Adipose tissue (tissue), 3 donors: ENCODE data around the gene SPIN2A. TPM values are rescaled to one million over a fixed set of nuclear protein-coding genes. Genes with fewer than 3 reads are reported as not detected.
"Not testable (repeated sequence)": the region's sequence is repeated elsewhere in the genome, so short reads cannot be mapped to it uniquely, and the experiment has no call there.

Experiments used
- H3K27ac ChIP-seq: one replicate; pipeline ENCODE4 v1.5.1; 2013; ENCODE audit warnings: low read depth, low read length
- WGBS, 3 donors: extraction: QIAGEN DNeasy Blood & Tissue Kit; methylation state at CpG; one replicate each; pipeline ENCODE4 v1.1.7; 2013; 5-methylcytosine and 5-hydroxymethylcytosine counted together
- polyA plus RNA-seq, 3 donors: library from polyadenylated mRNA; stranded (reverse); fragments of 200-250 nt; gene quantifications; one replicate each; pipeline ENCODE4 v1.2.3, GENCODE V29; 2013
- donor health status: healthy with polysubstance abuse.
- donor health status: Bipolar disorder and iron deficiency.
- donor health status: healthy.

SPIN2A gene
- polyA plus RNA-seq = under 1 TPM; 0.20 to 0.48 (median 0.45) TPM

DNA sequence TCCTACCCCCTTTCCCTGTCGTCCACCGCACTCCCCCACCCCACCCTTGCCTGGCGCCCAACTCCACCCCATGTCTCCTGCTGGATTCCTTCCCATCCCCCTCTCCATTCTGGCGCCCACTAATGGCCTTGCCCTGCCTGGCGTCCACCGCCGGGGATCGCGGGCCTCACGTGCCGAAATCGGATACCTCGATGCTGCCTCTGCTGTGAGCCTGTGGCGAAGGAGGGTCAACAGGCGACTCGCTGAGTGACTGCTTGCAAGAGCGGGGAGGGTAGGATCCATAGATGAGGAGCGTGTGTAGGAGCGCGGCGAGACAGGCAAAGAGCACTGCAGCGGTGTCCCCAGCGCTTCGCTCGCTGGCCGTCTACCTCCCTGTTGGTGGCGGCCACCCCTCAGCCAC, at the start of gene SPIN2A:
Gene SPIN2A, minus strand, starts transcription at position 325 of the 400 bp plus-strand sequence. CDS start 800 bp downstream, outside the sequence.
- WGBS, 3 donors = 24 to 61% (median 49%) methylated on average over 14 to 27 of the region's 27 CpGs
- not testable (repeated sequence) for H3K27ac ChIP-seq

DNA sequence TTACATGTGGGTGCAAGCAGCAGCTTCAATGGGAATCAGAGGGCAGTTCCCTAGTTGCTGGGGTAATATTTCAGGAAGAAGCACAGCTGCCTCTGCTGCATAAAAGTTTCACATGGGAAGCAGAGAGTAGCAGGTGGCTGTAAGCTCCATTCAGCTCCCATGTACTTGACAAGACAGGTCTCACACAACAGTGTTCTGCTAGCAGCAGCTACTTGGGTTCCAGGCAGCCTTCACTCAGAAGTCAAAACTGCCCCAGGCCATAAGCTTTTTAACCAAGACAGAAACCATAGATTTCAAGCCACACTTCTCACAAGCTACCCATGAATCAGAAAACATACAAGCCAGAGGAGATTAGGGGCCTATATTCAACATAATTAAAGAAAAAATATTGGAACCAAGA, 41.4 kb upstream of the SPIN2A start:
- H3K27ac ChIP-seq = no peak overlapping the region

DNA sequence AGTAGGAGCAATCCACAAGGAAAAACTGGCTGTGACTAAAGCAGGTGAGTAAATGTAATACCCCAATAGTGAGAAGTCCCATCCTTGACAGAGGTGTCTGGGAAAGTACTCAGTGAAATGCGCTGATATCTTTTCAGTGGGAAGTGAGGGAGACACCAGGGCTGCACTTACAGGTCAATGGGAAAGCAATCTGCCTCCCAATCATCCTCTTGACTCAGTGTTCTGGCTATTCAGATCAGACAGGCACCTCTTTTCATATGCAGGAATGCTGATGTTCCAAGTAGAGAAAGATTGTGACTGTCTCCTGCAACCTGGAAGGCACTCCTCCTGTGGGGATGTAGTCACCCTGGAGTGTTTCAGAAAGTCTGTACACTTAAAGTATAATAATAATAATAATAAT, 39.9 kb upstream of the SPIN2A start:
- H3K27ac ChIP-seq = no peak overlapping the region
- WGBS, 3 donors = 56 to 80% (median 62%) methylated on average over 1 of the region's 1 CpG

DNA sequence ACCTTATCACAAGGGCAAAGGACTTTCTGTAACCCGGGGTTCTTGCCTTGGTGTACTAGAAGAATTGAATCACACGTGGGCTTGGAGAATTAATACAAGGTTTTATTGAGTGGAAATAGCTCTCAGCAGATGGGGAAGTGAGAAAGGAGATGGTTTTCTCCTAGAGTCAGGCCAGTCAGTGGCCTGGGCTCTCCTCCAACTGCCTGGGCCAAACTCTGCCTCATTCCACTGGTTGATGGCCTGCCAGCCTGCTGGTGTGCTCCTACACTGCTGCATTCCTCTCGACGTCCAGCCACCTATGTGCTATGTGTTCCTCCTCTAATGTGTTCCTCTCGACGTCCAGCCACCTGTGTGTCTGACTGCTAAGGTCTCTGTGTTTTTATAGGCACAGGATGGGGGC, 35.3 kb upstream of the SPIN2A start:
- no peak overlapping the region for H3K27ac ChIP-seq
- 52 to 84% (median 80%) methylated on average over 6 of the region's 6 CpGs for WGBS, 3 donors

DNA sequence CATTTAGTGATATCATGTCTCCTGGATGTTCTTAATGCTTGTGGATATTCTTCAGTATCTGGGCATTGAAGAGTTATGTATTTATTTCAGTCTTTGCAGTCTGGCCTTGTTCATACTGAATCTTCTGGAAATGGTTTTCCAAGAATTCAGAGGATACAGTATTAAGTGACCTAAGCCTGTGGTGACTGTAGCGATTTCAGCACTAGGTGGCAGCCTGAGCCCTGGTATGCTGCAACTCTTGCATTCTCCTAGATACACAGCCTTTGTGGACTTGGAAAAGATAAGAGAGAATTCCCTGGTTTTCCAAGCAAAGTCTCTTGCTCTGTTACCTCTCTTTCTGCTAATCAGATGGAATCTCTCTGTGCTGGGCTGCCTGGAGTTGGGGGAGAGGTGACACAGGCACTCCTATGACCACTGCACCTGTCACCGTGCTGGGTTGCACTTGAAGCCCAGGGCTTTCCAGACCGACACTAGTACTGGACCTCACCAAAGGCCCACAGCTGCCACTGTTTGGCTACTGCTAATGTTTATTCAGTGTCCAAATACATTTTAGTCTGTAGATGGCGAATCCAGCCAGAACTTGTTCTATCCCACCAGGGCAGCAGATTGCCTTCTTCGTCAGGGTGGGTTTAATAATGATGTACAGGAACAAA, 19.3 kb upstream of the SPIN2A start:
- WGBS, 3 donors = 62 to 87% (median 63%) methylated on average over 5 of the region's 5 CpGs

DNA sequence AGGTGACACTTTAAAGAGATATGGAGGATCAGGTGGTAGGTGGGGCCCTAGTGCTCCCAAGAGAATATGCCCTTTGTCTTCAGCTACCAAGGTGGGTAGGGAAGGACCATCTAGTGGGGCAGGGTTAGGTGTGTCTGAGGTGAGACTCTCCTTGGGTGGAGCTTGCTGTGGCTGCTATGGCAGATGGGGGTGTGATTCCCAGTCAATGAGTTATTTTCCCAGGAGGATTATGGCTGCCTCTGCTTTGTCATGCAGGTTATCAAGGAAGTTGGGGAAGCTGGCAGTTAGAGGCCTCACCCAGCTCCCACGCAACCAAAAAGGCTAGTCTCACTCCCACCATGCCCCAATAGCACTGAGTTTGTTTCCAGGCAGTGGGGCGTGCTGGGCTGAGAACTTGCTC, 18.0 kb upstream of the SPIN2A start:
- 58 to 96% (median 77%) methylated on average over 2 of the region's 2 CpGs for WGBS, 3 donors
- no peak overlapping the region for H3K27ac ChIP-seq

More for the DNA sequence above, 19.3 kb upstream of the SPIN2A start:
- H3K27ac ChIP-seq = no peak overlapping the region

DNA sequence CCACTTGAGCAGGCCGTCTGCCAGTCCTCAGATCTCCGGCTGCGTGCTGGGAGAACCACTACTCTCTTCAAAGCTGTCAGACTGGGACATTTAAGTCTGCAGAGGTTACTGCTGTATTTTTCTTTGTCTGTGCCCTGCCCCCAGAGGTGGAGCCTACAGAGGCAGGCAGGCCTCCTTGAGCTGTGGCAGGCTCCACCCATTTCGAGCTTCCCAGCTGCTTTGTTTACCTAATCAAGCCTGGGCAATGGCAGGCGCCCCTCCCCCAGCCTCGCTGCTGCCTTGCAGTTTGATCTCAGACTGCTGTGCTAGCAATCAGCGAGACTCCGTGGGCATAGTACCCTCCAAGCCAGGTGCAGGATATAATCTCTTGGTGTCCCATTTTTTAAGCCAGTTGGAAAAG, 15.0 kb upstream of the SPIN2A start:
- 81 to 96% (median 83%) methylated on average over 7 to 8 of the region's 8 CpGs for WGBS, 3 donors
- not testable (repeated sequence) for H3K27ac ChIP-seq

DNA sequence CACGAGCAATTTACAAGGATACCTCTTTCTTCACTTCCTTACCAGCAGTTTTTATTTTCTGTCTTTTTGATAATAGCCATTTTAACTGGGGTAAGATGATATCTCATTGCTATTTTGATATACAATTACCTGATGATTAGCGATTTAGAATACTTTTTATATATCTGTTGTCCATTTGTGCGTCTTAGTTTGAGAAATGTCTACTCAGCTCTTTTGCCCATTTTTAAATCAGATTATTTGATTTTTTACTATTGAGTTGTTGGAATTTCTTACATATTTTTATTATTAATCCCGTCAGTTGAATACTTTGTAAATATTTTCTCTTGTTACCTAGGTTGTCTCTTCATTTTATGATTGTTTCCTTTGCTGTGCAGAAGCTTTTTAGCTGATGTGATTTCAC, 1.5 kb upstream of the SPIN2A start:
- H3K27ac ChIP-seq = no peak overlapping the region
- 78 to 94% (median 92%) methylated on average over 4 of the region's 4 CpGs for WGBS, 3 donors

DNA sequence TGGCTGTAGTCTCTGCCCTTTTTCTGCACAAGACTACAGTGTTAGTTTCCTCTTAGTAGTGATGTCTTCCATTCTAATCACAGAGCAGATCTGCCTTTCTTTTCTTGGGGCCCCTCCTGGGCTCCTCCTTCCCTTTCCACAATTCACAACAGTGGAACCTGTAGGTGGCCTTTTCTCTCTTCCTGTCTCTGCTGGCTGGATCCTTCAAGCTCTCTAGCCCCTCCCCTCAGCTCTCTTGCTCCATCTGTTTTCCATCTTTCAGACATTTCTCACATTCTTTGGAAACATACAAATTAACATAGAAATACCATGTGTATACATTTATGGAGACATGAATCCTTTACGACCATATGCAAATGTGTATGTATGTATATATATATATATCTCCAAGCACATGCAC, 304 bp upstream of the SPIN2A start:
- no peak overlapping the region for H3K27ac ChIP-seq
- 47 to 72% (median 66%) methylated on average over 1 of the region's 1 CpG for WGBS, 3 donors

DNA sequence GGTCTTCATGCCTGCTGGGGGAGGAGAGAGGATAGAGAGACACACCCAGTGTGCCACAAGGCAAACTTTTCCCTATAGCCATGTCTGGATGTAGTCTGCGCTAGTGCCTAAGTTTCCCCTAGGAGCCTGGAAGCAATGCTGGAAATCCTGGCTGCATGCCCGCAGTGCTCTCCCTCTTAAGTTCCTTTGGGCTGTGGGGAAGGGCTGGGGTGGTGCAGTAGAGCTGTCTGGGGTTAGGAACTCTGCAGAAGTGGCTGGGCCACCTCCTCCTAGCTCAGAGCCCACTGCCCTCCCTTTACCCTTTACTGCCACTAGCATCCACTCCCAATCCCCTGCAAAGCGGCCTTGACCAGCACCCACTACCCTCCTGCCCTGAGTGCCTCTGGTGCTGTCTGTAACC, 608 bp downstream of the SPIN2A start:
- 73 to 100% methylated on average over 1 of the region's 3 CpGs; no CpG with 5 or more reads in 1 of the 3 donors for WGBS, 3 donors

DNA sequence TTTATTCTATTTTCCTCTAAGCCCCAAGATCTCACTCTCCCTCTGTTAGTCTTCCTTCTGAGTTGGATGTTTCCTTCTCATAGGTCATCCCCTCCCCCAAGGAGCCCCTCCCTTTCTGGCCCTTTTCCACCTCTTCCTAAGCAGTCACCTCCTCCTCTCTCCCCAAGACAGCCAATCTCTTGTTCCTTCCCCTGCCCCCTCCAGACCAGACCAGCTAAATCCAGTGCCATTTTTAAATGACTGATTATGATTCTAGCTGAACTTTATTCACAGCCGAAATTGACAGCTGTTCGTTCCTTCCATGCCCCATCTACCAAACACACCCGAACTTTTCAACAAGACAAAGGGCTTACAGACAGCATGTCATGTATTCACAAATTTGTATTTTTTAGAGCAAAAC, 1.9 kb downstream of the SPIN2A start:
- 85 to 99% (median 96%) methylated on average over 3 of the region's 3 CpGs for WGBS, 3 donors
- H3K27ac ChIP-seq = no peak overlapping the region

More for the DNA sequence above, 608 bp downstream of the SPIN2A start:
- H3K27ac ChIP-seq = not testable (repeated sequence)

DNA sequence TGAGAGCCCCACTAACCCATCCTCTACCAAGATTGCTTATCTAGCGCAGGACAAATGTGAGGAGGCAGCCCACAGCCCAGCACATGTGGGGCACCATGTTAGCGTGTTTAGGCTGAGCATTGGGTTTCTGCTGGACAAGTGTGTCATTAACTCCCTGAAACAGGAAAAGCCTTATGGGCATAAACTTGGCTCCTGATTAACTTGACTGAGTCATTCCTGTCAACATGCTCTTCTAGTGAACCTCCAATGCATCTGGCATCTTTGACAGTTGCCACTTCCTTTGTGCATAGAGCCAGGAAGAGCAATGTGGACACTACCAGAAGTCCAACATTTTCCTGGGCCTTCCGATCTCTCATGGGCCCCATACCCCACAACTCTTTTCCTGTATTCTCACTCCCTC, 2.5 kb downstream of the SPIN2A start:
- WGBS, 3 donors = 85 to 100% (median 100%) methylated on average over 3 of the region's 3 CpGs
- no peak overlapping the region for H3K27ac ChIP-seq

DNA sequence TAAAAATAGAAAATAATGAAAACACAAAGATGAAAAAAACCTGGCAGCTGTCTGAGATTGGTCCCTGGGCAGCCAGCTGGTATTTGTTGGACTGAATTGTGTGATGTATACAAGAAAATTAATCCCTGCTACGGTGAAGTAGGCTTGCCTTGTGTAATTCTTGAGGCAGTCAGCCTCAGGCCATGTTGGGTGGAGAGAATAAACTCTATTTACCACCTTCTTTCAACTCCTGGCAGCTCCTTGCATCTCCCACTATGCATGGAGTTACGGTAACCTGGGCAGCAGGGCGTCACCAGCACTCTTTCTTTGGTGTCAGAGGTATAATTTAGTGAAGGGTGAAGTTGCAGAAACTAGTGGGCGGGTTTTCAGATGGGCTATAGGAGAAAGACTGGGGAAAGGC, 3.5 kb downstream of the SPIN2A start:
- WGBS, 3 donors = 65 to 98% (median 95%) methylated on average over 4 of the region's 4 CpGs
- no peak overlapping the region for H3K27ac ChIP-seq

DNA sequence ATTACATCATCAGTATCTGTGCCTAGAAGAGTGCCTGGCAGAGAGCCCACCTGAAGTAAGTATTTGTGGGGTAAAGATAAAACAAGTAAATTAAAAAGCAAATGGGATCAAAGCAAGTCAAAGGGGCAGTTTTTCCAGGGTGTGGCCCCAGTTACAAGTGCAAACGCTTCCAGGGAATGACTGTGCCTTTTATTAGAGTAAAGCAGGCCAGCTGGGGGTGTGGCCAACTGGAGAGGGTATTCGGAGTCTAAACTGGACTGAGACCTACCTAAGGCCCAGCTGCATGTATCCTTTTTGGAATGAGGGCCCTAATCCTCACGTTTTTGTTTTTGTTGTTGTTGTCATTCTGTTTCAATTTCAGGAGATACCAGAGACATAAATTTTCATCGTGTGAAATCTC, 3.9 kb downstream of the SPIN2A start:
- 39 to 74% (median 58%) methylated on average over 3 to 4 of the region's 4 CpGs for WGBS, 3 donors
- H3K27ac ChIP-seq = not testable (repeated sequence)

DNA sequence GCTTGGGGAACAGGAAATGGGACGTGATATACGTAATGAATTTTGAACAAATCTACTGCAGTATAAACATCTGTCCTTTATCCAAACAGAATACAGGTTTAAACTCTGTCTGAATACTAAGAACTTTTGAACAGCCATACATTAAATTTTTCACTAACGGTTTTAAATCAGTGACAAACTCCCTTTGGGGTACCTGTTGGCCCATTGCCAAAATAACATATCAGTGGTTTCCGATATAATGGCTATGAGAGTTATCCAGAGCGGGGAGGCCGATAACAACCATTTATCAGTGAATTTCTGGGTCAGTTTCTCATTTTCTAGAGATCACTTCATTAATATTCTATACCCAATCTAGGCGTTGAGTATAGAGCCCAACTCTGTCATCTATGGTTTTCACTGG, 5.2 kb downstream of the SPIN2A start:
- no peak overlapping the region for H3K27ac ChIP-seq
- WGBS, 3 donors = 79 to 95% (median 94%) methylated on average over 7 of the region's 7 CpGs

DNA sequence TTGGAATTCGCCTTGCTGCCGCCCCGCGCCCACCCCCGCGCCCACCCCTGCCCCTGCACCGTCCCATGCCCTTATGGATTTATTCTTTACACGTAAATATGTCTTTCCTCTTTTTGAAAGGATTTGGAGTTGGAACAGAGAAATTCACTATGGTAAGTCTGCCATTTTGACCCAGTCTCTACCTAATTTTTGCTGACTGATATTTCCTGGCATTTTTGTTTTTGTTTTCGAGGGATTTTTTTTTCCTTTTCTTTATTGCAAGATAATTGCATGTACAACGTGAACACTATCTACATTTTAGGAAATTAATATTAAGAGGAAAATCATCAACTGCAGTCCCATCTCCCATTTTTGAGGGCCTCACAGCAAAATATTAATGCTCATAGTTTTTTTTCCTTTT, 15.4 kb downstream of the SPIN2A start:
- WGBS, 3 donors = 0 to 39% (median 0%) methylated on average over 7 to 10 of the region's 10 CpGs
- H3K27ac ChIP-seq = no peak overlapping the region

DNA sequence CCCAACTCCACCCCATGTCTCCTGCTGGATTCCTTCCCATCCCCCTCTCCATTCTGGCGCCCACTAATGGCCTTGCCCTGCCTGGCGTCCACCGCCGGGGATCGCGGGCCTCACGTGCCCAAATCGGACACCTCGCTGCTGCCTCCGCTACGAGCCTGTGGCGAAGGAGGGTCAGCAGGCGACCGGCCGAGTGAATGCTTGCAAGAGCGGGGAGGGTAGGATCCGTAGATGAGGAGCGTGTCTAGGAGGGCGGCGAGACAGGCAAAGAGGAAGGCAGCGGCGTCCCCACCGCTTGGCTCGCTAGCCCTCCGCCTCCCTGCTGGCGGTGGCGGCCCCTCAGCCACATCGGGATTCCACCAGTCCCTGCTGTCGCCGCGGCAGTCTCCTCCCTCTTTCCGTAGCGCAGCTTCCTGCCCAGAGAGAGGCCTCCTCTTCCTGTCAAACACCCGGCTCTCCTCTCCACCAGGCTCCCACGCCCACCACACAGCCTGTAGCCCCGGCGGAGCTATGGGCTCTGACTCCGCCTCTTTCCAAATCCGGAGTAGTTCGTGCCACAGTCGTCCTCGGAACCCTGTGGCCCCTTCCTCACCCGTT, 15.9 kb downstream of the SPIN2A start, which contains the start of gene SPIN2B:
Gene SPIN2B, minus strand, starts transcription at position 387 of the 594 bp plus-strand sequence.
- H3K27ac ChIP-seq = no peak within 1 kb of the TSS
- 0 to 32% (median 1%) methylated on average over 13 to 42 of the region's 43 CpGs for WGBS, 3 donors

DNA sequence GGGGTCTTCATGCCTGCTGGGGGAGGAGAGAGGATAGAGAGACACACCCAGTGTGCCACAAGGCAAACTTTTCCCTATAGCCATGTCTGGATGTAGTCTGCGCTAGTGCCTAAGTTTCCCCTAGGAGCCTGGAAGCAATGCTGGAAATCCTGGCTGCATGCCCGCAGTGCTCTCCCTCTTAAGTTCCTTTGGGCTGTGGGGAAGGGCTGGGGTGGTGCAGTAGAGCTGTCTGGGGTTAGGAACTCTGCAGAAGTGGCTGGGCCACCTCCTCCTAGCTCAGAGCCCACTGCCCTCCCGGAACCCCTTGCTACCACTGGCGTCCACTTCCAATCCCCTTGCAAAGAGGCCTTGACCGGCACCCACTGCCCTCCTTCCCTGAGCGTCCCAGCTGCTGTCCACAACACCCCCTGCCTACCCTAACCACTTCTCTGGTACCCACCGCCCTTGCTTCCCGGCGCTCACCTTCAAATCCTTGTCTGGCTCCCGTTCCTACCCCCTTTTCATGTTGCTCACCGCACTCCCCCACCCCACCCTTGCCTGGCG, 16.5 kb downstream of the SPIN2A start:
- H3K27ac ChIP-seq = not testable (repeated sequence)
- WGBS, 3 donors = 0 to 31% (median 2%) methylated on average over 6 to 10 of the region's 12 CpGs

DNA sequence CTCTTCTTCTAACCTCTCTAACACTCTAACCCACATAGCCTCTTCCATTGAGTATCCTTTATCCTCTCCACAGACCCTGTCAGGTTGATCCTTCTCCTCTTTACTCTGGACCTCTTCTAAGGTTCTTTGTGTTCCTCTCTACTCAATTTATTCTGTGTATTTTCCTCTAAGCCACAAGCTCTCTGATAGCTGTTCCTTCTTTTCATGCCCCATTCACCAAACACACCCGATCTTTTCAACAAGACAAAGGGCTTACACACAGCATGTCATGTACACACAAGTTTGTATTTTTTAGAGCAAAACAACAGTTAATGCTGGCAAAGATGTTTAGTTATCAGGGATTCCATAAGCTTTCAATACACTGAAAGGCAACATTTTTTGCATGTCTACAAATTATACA, 17.8 kb downstream of the SPIN2A start:
- WGBS, 3 donors = 85 to 91% (median 87%) methylated on average over 1 of the region's 1 CpG
- H3K27ac ChIP-seq = no peak overlapping the region

DNA sequence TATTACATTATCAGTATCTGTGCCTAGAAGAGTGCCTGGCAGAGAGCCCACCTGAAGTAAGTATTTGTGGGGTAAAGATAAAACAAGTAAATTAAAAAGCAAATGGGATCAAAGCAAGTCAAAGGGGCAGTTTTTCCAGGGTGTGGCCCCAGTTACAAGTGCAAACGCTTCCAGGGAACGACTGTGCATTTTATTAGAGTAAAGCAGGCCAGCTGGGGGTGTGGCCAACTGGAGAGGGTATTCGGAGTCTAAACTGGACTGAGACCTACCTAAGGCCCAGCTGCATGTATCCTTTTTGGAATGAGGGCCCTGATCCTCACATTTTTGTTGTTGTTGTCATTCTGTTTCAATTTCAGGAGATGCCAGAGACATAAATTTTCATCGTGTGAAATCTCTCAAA, 19.6 kb downstream of the SPIN2A start:
- not testable (repeated sequence) for H3K27ac ChIP-seq
- WGBS, 3 donors = 41 to 73% (median 70%) methylated on average over 4 of the region's 4 CpGs
